ENCODE measurements around the gene FCER2. TPM values are rescaled to one million over a fixed set of nuclear protein-coding genes. Genes with fewer than 3 reads are reported as not detected.
"Not testable (repeated sequence)": the region's sequence is repeated elsewhere in the genome, so short reads cannot be mapped to it uniquely, and the experiment has no call there.

Gene FCER2
- total RNA-seq, 1 donor from 2014 or later, result 0.56 TPM

DNA sequence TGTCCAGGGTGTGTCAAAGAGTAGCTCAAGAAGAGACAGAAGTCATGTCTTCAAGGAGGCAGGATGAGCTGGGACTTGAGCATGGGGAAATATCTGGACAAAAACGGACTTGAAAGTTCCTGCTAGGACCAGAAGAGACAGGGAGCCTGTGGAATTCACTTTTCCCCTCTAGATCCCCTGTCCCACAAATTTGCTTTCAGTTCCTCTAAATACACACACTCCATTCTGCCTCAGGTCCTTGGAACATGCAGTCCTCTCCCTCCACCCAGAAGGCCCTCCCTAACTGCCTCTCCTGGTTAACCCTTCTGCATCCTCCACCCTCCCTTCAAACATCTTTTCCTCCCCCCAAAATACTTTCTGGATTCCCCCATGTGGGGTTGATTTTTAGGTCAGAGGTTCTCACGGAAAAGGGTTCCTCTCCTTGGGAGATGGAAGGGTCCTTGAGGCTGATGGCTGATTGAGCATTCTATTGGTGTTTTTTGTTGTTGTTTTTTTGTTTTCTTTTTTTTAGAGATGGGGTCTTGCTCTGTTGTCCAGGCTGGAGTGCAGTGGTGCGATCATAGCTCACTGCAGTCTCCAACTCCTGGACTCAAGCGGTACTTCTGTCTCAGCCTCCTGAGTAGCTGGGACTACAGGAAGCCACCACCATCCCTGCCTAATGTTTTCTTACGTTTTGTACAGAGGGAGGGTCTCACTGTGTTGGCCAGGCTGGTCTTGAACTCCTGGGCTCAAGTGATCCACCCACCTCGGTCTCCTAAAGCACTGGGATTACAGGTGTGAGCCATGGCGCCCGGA is 40.0 kb downstream of the FCER2 start:
- intact Hi-C loops (cut with DNase I), result no loop called here
- ATAC-seq (ENCODE audit: poor library complexity) (no peak), DNase-seq (no peak)

DNA sequence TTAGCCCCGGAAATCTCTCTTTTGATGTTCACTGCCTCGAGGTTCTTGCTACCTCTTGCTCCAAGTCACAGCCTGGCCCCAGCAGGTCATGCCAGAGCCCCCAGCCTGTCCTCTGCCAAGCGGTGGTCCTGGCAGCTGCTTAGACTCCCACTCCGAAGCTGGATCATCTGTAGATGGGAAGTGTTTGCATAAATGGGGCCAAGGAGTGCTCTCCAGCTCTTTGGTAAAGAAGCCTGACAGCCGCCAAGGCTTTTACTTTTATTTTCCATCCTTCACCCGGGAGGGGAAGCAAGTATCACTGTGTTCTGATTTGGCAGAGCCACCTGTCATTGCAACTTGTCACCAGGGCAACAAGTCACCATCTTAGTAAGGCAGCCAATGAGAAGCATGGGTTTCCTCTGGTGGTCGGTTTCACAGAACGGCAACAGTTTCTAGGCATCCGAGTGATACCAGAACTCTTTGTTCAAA is 43.7 kb downstream of the FCER2 start:
- DNase-seq (no peak), ATAC-seq (ENCODE audit: poor library complexity) (no peak)
- intact Hi-C loops (cut with DNase I), result loop anchor here (10.0 kb wide), 1 partner anchor 137 kb away; no protein-coding TSS in a partner anchor

DNA sequence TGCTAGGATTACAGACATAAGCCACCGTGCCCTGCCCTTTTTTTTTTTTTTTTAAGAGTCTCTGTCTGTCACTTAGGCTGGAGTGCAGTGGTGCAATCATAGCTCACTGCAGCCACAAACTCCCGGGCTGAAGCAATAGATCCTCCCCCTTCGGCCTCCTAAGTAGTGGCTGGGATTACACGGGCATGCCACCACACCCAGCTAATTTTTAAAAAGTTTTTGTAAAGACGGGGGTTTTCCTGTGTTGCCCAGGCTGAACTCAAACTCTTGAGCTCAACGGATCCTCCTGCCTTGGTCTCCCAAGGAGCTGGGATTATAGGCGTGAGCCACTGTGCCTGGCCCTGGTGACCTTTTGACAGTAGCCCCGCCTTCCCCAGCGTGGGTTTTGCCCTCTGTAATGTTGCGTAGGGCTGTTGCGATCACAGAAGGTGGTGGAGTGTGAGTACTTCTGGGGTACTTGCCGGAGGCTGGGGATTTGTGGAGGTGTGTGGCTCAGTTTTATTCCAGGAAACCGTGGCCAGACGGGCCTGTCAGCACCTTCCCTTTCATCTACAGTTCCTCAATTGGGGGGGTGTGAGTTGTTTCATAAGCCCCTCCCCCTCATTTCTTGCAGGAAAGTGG is 44.7 kb downstream of the FCER2 start:
- intact Hi-C loops (cut with DNase I), result loop anchor here (10.0 kb wide), 1 partner anchor 138 kb away; no protein-coding TSS in a partner anchor
- ATAC-seq (ENCODE audit: poor library complexity) (peak; percentile 47), DNase-seq (no peak)

- DNase-seq, result no peak
- intact Hi-C loops (cut with DNase I), result loop anchor here (10.0 kb wide), 1 partner anchor 139 kb away; no protein-coding TSS in a partner anchor
- ATAC-seq (ENCODE audit: poor library complexity), result no peak
These were observed 46.4 kb downstream of the FCER2 start for GRCh38 chr19:7655581-7655980.

GRCh38 chr19:7654401-7654800 is 47.5 kb downstream of the FCER2 start:
- intact Hi-C loops (cut with DNase I), result loop anchor here (10.0 kb wide), 1 partner anchor 140 kb away; no protein-coding TSS in a partner anchor
- ATAC-seq (ENCODE audit: poor library complexity), result no peak
- DNase-seq, result no peak

DNA sequence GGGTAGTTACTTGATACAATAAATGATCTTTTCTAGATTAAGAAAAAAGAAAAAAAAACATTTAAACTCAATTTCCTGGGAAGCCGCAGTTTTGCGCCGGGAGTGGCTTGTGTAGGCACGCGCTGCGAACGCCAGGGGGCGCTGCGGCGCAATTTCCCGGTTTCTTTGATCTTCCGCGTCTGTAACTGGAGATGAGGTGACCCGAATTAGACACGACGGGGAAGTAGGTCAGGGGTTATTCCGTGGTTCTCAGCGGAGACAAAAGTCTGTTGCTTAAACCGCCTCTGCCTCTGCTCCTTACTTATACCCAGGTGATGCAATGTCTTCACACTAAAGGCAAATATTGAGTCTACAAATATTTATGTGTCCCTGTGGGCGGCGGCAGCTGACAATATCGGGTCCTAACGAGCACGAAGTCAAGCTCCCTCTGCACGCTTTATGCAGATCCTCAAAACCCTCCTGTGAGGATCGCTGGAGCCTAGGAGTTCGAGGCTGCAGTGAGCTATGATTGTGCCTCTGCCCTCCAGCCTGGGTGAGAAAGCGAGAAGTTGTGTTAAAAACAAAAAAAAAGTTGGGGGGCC is 49.8 kb downstream of the FCER2 start:
- intact Hi-C loops (cut with DNase I), result loop anchor here (10.0 kb wide), 1 partner anchor 143 kb away; no protein-coding TSS in a partner anchor
- ATAC-seq (ENCODE audit: poor library complexity), result peak; percentile 85
- peak; percentile 89 for DNase-seq

GRCh38 chr19:7650148-7650547 is 51.8 kb downstream of the FCER2 start:
- intact Hi-C loops (cut with DNase I), result loop anchor here (10.0 kb wide), 1 partner anchor 145 kb away; no protein-coding TSS in a partner anchor
- ATAC-seq (ENCODE audit: poor library complexity), result no peak
- no peak for DNase-seq

- intact Hi-C loops (cut with DNase I), result no loop called here
- DNase-seq (no peak), ATAC-seq (ENCODE audit: poor library complexity) (no peak)
These were observed 53.5 kb downstream of the FCER2 start for GRCh38 chr19:7648265-7649014.

GRCh38 chr19:7647156-7647555 is 54.8 kb downstream of the FCER2 start:
- intact Hi-C loops (cut with DNase I), result no loop called here
- ATAC-seq (ENCODE audit: poor library complexity) (no peak), DNase-seq (no peak)

DNA sequence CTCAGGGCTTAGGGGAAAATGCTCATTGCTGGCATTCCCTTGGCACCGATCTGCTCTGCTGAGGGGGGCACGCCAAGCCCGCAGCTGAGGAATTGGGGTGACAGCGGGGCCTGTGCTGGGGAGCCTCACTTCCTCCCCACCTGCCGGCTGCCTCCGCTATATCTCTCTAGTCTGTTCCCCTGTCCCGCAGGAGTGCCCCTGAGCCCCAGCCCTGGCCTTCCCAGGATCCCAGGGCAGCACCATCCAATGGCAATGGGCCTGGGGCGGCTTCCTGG is 55.6 kb downstream of the FCER2 start:
- no peak for ATAC-seq (ENCODE audit: poor library complexity)
- no peak for DNase-seq
- intact Hi-C loops (cut with DNase I), result no loop called here

- no peak for ATAC-seq (ENCODE audit: poor library complexity)
- DNase-seq, result no peak
- intact Hi-C loops (cut with DNase I), result no loop called here
These were observed 56.1 kb downstream of the FCER2 start for GRCh38 chr19:7645656-7646425.

DNA sequence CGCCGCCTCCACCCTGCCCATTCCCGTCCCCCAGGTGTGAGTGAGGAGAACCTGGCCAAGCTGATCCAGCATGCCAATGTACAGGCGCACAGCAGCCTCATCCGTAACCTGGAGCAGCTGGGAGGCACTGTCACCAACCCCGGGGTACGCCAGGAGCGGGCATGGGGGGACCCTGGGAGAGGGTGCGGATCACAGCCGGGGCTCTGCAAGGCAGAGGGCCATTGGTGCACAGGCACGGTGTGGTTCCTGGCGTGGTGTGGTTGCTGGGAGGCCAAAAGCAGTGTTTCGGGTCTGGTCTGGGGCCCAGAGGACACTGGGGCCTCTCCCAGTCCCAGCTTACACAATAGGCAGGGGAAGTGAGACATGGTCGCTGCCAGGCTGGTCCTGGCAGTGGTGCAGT is 56.8 kb downstream of the FCER2 start:
- no peak for ATAC-seq (ENCODE audit: poor library complexity)
- intact Hi-C loops (cut with DNase I), result no loop called here
- DNase-seq, result no peak

GRCh38 chr19:7644550-7644877 is 57.4 kb downstream of the FCER2 start:
- no peak for DNase-seq
- ATAC-seq (ENCODE audit: poor library complexity), result no peak

DNA sequence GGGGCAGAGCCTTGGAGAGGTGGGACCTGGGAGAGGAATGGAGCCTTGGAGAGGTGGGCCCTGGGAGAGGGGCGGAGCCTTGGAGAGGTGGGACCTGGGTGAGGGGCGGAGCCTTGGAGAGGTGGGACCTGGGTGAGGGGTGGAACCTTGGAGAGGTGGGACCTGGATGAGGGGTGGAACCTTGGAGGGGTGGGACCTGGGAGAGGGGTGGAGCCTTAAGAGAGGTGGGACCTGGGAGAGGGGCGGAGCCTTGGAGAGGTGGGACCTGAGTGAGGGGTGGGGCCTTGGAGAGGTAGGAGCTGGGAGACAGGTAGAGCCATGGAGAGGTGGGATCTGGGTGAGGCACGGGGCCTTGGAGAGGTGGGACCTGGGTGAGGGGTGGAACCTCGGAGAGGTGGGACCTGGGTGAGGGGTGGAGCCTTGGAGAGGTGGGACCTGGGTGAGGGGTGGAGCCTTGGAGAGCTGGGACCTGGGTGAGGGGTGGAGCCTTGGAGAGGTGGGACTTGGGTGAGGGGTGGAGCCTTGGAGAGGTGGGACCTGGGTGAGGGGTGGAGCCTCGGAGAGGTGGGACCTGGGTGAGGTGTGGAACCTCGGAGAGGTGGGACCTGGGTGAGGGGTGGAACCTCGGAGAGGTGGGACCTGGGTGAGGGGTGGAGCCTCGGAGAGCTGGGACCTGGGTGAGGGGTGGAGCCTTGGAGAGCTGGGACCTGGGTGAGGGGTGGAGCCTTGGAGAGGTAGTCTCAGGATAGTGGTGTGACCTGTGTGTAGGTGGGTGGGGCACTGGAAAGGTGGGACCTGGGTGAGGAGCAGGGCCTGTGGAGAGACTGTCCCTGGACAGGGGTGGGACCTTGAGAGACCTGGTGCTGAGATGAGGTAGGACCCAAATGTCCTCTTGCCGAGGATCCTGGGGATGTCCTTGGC is 58.0 kb downstream of the FCER2 start:
- ATAC-seq (ENCODE audit: poor library complexity); DNase-seq; intact Hi-C loops (cut with DNase I): not testable (repeated sequence)

More at GRCh38 chr19:7644550-7644877, 57.4 kb downstream of the FCER2 start:
- intact Hi-C loops (cut with DNase I), result no loop called here

- no peak for ATAC-seq (ENCODE audit: poor library complexity)
- DNase-seq, result no peak
- intact Hi-C loops (cut with DNase I), result no loop called here
These were observed 58.9 kb downstream of the FCER2 start for GRCh38 chr19:7643031-7643415.

DNA sequence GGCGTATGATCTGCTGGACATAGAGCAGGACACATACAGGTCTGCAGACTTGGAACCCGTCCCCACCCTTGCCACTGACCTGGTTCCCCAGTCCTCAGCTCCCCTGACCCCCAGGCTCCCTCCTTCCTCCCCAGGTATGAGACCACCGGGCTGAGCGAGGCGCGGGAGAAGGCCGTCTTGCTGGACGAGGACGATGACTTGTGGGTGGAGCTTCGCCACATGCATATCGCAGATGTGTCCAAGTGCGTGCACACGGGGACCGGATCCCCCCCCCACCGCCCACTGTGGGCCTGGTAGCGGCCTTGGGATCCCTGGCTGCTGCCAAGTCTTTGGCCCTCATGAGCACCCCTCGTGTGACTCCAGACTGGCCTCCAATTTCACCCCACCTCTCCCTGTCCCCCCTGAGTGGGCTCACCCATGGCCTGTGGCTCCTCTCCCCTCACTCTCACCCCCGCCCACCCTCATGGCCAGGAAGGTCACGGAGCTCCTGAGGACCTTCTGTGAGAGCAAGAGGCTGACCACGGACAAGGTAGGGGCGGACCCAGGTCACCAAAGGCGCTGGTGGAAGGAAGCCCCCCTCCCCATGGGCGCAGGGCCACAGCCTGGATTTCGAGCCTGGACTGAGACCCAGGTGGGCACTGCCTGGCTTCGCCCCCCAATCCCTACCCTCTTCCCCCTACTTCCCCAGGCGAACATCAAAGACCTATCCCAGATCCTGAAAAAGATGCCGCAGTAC is 59.5 kb downstream of the FCER2 start:
- no peak for ATAC-seq (ENCODE audit: poor library complexity)
- no peak for DNase-seq
- intact Hi-C loops (cut with DNase I), result no loop called here

Measured in Right ventricle myocardium superior (tissue), 1 donor.